ENCODE results near the gene TEKTIP1.
"Not testable (repeated sequence)": the region's sequence is repeated elsewhere in the genome, so short reads cannot be mapped to it uniquely, and the experiment has no call there.

Gene TEKTIP1

DNA sequence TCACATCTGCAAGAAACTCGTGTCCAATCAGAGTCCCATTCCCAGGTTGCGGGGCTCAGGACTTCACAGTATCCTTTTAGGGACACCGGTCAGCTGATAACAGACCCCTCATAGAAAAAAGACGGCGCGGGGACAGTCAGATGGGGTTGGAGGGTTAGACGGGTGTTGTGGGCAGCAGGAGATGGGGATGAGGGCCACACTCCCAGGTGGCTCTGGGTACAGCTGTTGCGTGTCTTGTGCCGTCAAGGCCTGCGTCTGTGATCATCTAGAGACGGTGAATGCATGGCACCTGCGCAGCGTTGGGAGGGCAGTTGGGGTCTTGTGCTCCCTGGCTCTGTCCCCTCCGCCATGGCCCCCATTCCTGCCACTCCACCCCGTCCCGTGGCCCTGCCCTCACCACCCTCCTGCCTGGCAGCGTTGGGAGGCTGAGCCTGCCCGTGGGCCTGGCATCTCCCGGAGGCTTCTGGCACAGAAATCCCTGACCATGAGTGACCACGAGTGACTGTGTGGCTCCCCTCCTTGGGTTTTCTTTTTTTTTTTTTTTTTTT is 14.0 kb upstream of the TEKTIP1 start:
- TF ChIP-seq, protein P1, sequence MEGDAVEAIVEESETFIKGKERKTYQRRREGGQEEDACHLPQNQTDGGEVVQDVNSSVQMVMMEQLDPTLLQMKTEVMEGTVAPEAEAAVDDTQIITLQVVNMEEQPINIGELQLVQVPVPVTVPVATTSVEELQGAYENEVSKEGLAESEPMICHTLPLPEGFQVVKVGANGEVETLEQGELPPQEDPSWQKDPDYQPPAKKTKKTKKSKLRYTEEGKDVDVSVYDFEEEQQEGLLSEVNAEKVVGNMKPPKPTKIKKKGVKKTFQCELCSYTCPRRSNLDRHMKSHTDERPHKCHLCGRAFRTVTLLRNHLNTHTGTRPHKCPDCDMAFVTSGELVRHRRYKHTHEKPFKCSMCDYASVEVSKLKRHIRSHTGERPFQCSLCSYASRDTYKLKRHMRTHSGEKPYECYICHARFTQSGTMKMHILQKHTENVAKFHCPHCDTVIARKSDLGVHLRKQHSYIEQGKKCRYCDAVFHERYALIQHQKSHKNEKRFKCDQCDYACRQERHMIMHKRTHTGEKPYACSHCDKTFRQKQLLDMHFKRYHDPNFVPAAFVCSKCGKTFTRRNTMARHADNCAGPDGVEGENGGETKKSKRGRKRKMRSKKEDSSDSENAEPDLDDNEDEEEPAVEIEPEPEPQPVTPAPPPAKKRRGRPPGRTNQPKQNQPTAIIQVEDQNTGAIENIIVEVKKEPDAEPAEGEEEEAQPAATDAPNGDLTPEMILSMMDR (IDR thresholded peaks at IDR 0.05; ENCODE audit: insufficient read depth, low read depth, low read length, missing control alignments) = no peak
- no peak for DNase-seq (ENCODE audit: low read depth)
- no peak overlapping the region for H3K4me3 ChIP-seq (ENCODE audit: low read depth, low read length)

DNA sequence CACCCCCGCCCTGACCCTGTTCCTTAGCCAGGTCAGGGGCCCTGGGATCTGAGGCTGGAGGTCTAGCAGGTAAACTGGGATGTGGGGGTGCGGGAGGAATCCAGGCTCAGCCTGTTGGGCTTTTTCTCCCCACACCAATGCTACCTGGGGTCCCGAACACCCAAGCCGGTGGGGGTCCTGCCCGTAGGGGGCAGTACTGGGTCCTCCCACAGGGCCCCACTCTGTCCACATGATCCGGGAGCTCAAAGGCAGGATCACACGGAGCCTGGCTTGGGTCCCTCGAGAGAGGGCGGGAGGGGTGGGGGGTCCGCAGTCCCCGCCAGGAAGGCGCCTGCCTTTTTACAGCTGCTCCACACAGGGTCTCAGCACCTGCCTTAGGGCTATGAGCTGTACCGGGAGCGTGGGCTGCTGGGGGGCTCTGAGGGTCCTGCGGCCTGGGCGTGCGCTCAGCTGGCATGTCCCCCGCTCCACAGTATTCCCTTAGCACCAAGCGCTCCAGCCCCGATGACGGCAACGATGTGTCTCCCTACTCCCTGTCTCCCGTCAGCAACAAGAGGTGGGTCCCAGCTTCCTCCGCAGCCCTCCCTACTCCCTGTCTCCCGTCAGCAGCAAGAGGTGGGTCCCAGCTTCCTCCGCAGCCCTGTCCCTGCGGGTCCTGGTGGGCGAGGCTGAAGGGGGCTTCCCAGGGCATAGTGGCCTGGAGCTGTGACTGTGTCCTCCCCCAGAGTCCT is 12.3 kb upstream of the TEKTIP1 start:
- H3K4me3 ChIP-seq (ENCODE audit: low read depth, low read length) = no peak overlapping the region
- TF ChIP-seq, protein P1 (IDR thresholded peaks at IDR 0.05; ENCODE audit: insufficient read depth, low read depth, low read length, missing control alignments) = no peak
- DNase-seq (ENCODE audit: low read depth) = no peak

DNA sequence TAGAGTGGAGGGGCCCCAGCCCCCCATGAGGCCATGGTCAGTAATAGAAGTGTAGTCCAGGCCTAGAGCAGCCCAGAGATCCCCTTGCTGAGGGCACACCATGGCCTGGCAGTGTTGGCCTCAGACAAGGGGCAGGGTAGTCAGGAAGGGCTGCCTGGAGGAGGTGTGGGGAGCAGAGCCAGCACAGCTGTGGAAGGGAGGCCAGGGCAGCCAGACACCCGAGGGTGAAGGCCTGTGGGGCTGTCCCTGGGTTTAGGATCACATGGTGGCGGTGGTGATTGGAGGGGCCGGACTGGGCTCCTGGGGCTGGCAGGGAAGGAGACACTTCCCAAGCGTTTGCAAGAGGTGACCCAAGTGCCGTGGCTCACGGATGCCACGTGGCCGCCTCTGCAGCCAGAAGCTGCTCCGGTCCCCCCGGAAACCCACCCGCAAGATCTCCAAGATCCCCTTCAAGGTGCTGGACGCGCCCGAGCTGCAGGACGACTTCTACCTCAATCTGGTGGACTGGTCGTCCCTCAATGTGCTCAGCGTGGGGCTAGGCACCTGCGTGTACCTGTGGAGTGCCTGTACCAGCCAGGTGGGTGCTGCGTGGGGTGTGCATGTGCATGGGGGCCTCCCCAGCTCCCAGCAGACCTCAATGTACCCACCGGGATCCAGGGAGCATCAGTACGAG is 11.6 kb upstream of the TEKTIP1 start:
- TF ChIP-seq, protein P1 (IDR thresholded peaks at IDR 0.05; ENCODE audit: insufficient read depth, low read depth, low read length, missing control alignments) = no peak
- DNase-seq (ENCODE audit: low read depth) = no peak
- H3K4me3 ChIP-seq (ENCODE audit: low read depth, low read length) = no peak overlapping the region

DNA sequence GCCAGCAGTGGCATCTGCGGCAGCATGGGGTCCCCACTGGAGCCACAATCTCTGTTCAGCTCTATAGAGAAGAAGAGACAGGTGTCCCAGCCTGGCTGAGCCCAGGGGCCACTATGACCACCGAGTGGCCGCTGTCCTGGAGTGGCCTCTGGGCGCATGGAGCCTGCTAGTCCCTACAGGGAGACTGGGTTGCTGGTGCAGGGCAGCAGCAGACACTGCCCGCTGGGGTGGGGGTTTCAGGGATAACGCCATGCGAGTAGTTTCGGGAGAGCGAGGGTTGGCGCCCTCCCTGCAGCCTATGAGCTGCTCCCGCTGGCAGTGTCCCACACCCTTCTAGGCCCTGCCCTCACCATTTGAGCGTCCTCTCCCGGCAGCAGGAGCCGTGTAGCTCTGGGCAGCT is 10.9 kb upstream of the TEKTIP1 start:
- TF ChIP-seq, protein P1 (IDR thresholded peaks at IDR 0.05; ENCODE audit: insufficient read depth, low read depth, low read length, missing control alignments) = no peak
- no peak for DNase-seq (ENCODE audit: low read depth)
- no peak overlapping the region for H3K4me3 ChIP-seq (ENCODE audit: low read depth, low read length)

DNA sequence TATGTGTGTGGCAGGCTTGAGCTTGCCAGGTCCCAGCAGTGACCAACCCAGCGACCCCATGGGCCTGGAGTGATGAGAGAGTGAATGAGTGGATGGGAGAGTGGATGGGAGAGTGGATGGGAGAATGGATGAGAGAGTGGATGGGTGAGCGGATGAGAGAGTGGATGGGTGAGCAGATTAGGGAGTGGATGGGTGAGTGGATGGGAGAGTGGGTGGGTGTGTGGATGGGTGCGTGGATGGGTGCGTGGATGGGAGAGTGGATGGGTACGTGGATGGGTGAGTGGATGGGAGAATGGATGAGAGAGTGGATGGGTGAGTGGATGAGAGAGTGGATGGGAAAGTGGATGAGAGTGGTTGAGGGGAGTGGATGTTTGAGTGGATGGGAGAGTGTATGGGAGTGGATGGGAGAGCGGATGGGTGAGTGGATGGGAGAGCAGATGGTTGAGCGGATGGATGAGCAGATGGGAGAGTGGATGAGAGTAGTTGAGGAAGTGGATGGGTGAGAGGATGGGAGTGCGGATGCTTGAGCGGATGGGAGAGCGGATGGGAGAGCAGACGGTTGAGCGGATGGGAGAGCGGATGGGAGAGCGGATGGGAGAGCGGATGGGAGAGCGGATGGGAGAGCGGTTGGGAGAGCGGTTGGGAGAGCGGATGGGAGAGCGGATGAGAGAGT is 10.3 kb upstream of the TEKTIP1 start:
- H3K4me3 ChIP-seq (ENCODE audit: low read depth, low read length) = no peak overlapping the region
- TF ChIP-seq, protein P1 (IDR thresholded peaks at IDR 0.05; ENCODE audit: insufficient read depth, low read depth, low read length, missing control alignments) = no peak
- DNase-seq (ENCODE audit: low read depth) = no peak

DNA sequence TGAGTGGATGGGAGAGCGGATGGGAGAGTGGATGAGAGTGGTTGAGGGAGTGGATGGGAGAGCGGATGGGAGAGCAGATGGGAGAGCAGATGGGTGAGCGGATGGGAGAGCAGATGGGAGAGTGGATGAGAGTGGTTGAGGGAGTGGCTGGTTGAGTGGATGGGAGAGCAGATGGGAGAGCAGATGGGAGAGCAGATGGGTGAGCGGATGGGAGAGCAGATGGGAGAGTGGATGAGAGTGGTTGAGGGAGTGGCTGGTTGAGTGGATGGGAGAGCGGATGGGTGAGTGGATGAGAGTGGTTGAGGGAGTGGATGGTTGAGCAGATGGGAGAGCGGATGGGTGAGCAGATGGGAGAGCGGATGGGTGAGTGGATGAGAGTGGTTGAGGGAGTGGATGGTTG is 9.7 kb upstream of the TEKTIP1 start:
- H3K4me3 ChIP-seq (ENCODE audit: low read depth, low read length); DNase-seq (ENCODE audit: low read depth): not testable (repeated sequence)

DNA sequence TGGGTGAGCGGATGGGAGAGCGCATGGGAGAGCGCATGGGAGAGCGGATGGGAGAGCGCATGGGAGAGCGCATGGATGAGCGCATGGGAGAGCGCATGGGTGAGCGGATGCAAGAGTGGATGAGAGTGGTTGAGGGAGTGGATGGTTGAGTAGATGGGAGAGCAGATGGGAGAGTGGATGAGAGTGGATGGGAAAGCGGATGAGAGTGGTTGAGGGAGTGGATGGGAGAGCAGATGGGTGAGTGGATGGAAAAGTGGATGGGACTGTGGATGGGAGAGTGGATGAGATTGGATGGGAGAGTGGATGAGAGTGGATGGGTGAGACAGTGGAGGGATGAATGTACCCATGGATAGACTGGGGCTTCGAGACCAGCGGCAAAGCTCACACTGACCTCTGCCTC is 8.6 kb upstream of the TEKTIP1 start:
- no peak overlapping the region for H3K4me3 ChIP-seq (ENCODE audit: low read depth, low read length)
- DNase-seq (ENCODE audit: low read depth) = no peak
- TF ChIP-seq, protein P1 (IDR thresholded peaks at IDR 0.05; ENCODE audit: insufficient read depth, low read depth, low read length, missing control alignments) = no peak
